ENCODE measurements around the gene SLC8A2.

Gene SLC8A2

DNA sequence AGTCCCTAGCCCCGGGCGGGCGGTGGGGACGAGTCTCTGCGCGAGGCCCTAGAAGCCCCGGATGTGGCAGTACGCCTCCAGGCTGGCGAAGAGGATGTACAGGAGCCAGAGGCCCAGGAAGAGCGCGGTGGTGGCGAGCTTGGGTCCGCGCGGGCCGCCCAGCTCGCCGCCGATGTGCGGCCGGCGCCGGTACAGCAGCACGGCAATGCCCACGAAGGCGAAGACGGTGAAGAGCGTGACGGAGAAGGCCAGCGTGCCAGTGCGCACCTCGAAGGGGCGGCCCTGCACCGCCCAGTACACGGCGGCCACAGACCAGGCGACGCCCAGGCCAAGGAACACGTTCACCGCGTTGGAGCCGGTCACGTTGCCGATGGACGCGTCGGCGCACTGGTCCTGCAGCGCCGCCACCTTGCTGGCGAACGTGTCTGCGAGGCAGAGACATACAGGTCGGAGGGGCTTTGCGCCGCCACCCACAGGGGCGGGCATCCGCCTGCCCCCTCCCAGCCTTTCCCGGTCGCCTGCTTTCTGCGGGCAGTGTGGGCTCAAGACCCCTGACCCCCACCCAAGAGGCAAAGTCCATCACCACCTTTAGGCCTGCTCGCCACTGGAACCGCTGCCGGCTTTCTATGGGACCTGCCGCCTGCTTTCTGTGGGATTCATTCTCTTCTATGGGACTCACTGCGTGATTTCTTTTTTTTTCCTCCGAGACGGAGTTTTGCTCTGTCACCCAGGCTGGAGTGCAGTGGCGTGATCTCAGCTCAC lies 41.5 kb downstream of the SLC8A2 start:
- DNase-seq (ENCODE audit: low spot score): no peak

DNA sequence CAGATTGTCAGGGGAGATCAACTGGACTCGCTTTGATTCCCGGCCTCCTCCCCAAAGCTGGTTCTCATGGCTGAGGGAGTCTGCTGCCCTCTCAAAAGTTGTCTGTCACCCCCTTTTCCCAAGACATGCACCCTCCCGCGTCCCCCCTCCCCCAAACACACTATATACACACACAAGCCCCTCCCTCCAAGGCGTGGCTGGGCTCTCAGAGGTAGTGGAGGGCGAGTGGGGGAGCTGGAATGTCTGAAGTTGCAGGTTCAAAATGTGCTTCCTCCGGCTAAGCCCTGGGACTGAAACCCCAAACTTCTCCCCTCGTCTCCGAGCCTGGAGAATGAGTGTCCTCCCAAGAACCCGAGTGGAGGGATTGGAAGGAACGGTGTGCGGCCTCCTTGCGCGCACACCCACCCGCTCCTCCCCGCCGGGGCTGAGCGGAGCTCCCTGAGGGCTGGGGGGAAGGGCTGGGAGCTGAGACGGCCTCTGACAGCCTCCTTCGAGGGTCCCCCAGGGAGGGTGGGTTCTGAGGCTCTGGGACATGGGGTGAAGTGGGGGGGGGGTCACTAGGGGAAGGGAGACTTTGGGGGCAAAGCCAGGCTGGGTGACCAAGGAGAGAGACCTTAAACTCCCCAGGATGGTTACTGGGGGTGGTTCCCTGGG lies 42.4 kb downstream of the SLC8A2 start:
- DNase-seq (ENCODE audit: low spot score): no peak

DNA sequence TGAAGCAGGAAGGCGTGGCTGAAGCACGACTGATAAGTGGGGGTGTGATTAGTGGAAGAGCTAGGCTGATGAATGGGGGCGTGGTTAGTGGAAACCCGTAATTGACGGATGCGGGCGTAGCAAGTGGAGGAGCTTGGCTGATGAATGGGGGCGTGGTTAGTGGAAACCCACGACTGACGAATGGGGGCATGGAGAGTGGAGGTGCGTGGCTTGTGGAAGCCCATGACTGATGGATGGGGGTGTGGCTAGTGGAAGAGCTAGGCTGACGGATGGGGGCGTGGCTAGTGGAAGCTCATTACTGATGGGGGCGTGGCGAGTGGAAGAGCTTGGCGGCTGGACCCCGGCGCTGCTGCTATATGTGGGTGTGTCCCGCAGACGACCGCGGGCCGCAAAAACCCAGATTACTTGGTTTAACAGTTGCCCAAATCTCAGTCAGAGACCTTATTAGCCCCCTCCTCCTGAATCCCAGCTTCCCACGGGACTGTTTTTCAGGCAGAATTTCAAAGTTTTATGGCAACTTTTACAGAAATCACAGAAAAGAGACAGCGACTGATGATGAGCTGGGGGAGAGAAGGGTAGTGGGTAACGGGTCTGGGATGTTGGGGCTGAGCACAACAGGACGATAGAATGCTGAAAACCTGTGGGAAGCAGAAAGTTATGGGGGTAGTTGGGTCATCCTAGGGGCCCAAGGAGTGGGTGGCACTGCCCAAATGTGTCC lies 43.4 kb downstream of the SLC8A2 start:
- DNase-seq (ENCODE audit: low spot score): peak; percentile 81

DNA sequence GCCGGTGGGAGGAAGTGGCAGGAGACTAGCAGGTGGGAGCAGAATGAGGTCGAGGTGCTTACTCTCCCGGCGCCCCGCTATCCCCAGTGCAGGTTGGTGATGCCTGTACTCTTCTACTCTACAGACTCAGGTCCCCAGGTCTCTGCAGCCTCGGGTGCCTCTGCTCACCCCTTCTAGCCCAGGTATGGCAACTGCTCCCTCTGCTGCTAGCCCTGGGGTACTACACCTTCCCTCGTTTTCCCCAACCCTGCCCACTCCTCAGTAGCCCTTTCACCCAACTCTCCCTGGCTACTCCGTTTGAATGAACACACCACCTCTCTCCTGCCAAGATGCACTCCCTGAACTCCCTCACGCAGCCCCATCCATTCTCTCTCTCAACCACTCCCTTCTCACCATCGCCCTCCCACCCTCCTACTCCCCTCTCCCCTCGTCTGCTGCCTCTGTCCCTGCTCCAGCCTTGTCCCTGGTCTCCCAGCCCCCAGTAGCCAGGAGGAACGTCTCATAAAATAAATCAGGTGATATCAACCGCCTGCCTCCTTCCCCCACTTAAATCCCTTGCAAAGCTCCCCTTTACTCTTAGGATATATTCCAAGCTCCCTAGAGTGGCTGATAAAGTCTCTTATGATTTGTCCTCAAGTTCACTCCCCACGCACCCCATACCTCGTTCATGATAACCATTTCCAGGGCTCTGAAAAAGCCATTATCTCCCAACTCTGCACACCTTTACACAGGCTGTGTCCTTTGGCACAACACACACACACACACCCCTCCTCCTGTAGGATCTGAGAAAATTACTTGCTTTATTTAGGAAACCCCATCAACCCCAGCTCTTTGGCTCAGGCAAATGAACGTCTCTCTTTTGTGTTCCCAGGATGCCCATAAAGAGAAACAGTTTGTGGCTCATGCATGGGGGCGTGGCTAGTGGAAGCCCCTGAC lies 44.2 kb downstream of the SLC8A2 start:
- peak; percentile 67 for DNase-seq (ENCODE audit: low spot score)

DNA sequence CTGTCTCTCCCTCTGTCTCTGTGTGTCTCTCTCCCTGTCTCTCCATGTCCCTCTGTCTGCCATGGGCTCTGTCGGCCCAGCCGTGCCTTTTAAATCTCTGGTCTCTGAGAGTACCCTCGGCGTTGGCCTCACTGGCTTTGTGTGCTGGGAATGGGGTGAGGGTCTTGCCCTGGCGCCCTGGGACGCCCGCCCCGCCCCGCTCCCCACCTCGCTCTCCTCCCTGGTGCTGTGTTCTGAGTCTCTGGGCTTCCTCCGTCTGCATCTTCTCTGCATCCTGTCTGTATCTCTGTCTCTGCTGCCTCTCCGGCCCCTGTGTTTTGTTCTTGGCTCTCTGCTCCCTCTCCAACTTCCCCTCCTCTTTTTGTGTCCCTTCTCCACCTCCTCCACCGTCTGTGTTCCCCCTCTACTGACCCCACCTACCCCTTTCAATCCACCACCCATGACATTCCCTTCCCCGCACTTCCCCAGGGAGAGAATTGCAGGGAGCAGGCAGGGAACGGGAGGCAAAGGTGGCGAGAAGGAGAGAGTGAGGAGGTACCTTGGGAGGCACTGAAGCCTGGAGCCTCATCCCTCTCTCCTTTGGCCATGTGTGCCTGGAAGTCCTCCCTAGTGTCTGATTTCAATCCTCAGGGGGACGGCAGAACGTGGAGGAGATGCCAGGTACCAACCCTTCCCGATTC lies 48.4 kb downstream of the SLC8A2 start:
- no peak for DNase-seq (ENCODE audit: low spot score)

DNA sequence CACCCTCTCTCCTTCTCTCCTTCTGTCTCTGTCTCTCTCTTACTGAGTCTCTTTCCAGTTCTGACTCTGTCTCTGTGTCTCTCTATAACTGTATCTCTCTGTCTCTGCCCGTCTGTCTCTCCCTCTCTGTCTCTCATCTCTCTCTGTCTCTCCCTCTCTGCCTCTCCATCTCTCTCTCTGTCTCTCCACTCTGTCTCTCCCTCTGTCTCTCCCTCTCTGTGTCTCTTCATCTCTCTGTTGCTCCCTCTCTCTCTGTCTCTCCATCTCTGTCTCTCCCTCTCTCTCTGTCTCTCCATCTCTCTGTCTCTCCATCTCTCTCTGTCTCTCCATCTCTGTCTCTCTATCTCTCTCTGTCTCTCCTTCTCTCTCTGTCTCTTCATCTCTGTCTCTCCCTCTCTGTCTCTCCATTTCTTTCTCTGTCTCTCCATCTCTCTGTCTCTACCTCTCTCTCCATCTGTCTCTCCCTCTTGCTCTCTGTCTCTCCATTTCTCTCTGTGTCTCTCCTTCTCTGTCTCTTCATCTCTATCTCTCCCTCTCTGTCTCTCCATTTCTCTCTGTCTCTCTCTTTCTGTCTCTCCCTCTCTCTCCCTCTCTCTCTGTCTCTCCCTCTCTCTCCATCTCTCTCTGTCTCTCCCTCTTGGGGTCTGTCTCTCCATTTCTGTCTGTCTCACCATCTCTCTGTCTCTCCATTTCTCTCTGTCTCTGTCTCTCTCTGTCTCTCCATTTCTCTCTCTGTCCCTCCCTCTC lies 49.1 kb downstream of the SLC8A2 start:
- no peak for DNase-seq (ENCODE audit: low spot score)

DNA sequence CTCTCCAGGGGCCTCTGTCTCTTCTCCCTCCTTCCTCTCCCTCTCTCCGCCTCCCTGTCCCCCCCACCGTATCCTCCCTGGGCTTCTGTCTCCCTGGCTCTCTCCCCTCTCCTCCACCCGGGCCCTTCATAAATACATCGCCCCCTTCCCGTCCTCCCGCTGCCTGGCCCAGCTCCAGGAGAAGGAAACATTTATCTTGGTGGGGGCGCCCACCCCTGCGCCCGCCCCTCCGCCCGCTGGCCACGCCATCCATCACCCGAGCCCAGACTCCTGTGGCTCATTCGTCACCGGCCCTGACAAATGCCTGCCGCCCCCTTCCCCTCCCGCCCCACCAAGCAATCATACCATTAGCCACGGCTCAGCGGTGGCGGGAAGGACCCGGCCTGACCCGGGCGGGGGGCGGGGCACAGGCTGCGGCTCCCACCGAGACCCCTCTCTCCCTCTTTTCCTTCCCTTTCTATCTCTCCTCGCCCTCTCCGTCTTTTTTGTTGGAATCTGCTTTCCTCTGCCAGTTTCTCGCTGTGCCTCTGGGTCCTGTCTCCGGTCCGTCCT lies 49.8 kb downstream of the SLC8A2 start:
- no peak for DNase-seq (ENCODE audit: low spot score)

DNA sequence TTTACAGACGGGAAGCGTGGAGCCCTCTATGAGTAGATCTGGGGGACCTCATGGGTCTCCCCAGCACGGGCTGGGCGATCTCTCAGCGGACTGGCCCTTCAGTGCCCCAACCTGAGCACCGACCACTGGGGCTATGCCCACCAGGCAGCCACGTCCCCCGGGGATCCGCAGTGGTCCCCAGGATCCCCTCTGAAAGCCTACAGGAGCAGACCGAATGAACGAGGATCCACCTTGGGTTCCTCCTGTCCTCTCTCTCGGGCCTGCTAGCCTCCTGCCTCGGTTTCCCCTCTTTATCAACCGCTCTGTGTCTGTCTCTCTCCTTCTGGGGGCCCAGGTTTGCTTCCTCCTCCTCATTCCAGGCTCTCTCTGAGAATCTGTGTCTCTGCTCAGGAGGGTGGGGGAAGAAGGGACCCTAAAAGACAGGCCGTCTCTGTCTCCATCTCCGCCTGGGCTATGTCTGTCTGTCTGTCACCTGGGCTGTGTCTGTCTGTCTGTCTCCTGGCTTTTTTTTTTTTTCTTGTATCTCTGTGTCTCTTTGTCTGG lies 50.4 kb downstream of the SLC8A2 start:
- no peak for DNase-seq (ENCODE audit: low spot score)

DNA sequence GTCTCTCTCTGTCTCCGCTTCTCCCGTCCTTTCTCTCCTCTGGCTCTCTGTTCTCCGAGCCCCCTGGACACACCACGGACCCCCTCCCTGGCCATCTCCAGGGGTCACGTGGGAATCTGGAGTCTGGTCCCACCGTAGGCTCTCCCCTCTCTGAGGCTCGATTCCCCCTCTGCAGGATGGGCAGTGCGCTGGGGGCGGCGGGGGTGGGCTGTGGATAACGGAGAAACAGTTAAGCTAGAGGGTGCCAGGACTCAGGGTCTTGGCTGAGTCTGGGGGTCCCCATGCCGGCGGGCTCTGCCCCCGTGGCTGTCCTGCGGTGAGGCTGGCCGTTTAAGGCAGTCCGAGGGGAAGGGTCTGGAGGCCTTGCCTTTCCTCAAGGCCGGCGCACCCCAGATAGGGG lies 51.9 kb downstream of the SLC8A2 start:
- DNase-seq (ENCODE audit: low spot score): no peak

DNA sequence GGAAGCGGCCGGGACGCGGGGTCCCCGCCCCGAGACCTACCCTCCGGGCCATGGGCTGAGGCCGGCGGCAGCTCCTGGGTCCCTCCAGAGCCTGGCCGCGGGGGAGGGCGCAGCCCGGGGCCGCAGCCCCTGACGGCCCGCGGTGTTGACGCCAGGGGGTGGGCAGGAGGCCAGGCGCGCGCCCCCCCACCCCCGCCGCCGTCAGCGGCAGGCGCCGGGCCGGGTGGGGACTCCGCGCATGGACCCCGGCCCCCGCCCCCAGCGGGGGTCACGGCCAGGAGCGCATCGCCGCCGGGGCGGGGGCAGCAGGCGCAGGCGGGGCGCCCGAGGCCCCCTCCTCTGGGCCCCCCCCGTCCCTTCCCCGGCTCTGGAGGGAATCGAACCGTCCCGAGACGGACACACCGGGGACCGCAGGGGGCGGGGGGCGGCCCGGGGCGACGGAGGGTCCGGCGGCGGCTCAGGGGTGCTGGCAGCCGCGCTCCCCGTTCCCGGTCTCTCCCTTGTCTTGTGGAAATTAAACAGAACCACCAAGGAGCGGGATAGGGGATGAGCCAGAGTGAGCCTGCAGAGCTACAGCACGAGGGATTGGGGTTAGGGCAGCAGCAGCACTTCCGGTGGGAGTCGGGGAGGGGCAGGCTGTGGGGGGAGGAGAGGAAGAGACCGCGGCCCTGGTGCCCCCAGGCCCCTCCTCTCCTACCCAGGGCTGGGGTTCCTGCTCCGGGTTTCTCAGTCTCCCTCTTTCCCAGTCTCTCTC lies 52.5 kb downstream of the SLC8A2 start, which contains the start of gene MEIS3:
TSS of gene MEIS3 (minus strand) at position 498 of the 754 bp plus-strand sequence. CDS start at position 52, 446 bp downstream.
- DNase-seq (ENCODE audit: low spot score): no peak

DNA sequence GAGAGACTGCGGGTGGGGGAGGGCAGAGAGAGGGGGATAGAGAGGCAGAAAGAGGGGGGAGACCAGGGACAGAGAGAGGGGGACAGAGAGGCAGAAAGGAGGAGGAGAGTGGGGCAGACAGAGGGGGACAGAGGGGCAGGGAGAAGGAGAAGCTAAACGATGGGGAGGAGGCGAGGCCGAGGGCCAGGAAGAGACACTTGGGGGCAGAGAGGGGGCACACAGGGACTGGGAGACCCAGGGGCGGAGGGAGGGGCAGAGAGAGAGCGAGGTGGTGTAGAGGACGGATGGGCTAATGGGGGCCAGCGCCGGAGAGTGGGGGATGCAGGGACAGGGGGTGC lies 53.0 kb downstream of the SLC8A2 start:
- DNase-seq (ENCODE audit: low spot score): no peak

DNA sequence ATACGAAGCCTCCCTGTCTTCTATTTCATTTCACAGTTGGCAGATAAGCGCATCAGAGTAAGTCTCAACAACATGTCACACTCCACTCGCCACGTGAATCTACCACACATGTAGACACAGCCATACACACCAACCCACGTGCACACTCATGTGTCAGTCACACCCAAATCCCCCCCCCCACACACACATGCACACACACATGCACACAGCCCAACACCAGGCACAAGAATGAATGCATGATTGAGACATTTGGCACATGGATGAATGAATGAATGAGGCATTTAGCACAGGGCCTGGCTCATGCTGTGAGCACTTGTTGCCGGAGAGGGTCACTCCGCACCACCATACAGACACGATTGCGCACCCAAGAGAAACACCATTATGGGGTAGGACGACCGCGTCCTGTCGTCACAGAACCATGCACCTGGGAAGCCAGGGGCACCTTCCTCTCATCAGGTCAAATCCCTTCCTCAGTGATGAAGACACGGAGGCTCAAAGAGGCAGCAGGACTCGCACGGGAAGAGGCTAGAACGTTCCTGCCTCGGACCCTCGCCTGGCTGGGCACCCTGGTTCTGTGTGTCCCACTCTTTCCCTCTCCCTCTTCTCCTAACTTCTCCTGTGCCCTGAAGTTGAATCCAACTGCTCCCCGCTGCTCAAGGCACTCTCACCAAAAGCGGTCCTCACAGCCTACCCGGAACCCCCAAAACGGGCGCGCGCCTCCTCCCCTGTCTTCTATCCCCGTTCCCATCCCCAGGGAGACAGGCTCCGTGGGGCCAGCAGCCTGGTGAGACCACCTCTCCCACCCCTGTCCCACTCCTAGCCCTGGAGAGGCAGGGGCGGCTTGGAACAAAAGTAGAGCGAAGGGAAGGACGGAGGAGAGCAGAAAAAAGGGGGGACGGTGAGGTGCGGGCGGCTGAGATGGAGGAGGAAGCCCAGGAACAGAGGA lies 53.7 kb downstream of the SLC8A2 start:
- no peak for DNase-seq (ENCODE audit: low spot score)

DNA sequence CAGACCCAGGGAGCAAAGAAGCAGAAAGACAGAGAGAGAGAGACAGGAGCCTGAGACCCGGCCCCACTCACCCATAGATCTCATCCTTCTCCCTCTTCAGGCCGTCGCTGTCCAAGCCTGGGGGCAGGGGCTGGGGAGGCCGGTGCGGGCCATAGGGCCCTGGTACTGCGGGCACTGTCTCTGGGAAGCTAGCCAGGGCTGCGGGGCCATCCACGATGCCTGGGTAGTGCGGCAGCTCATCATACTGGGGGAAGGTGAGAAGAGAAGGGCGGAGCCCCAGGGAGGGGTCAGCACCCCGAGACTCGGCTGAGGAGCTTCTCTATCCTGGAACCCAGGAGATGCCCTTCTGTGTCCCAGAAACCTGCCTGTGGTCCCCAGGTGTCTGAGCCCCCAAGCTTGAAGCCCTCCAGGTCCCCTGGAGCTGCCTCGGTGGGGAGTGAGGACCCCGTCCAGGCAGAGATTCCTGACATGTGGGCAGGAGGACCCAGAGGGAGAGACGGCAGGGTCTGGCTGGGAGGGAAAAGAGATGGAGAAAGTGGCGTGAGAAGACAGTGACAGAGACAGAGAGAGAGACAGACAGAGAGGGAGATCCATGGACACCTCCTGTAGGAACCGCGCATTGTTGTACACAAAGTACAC lies 54.5 kb downstream of the SLC8A2 start:
- DNase-seq (ENCODE audit: low spot score): no peak

DNA sequence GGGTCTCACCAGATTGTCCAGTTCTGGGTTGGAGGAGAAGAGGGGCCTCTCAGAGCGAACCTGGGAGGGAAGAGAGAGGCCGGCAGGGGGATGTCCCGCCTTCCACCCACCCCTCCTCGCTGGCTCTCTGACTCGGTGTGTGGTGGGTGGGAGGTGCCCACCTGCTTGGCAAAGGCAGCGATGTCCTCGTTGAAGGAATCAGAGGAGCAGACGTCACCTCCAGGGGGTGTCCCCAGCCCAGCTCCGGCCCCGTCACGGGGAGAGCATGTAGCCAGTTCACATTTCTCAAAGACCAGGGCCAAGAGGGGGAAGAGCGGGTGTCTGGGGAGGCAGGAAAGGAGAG lies 55.1 kb downstream of the SLC8A2 start:
- no peak for DNase-seq (ENCODE audit: low spot score)

DNA sequence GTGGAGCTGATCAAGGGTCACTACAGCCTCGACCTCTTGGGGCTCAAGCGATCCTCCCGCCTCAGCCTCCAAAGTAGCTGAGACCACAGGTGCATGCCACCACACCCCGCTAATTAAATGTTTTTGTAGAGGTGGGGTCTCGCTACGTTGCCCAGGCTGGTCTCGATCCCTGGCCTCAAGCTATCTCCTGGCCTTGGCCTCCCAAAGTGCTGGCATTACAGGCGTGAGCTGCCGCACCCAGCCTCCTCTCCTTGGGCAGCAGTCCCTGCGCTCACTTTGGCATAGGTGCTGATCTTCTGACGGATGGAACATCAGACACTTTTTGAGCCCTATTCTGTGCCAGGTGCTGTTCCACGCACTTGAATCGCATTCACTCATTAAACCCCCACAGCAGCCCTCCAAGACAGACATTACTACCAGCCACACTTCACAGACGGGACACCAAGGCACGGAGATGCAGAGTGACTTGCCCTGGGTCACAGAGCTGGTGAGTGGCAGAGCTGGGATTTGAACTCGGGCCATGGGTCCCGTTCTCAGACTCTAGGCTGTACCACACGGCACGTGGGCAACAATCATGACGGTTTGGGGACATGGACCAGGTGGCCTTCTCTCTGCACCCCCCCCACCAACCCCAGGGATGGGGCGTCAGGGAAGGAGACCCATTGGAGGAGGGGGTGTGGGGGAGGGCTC lies 55.6 kb downstream of the SLC8A2 start:
- no peak for DNase-seq (ENCODE audit: low spot score)

DNA sequence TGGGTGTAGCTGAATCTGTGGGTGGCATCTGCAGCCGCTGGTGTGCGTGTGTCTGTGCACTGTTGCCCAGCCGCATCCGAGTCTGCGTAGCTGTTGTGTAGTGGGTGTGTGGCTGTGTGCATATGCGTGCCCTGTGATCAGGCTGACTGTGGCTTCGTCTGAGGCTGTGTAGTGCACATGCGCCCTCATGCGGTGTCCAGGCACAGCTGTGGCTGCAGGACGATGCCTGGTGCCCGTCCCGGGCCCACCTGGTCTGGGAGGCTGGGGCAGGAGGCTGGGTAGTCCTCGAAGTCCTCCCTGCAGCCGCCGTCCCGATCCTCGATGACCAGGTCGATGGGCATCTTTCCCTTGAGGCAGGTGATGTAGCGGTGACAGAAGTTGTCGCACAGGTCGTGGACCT lies 57.2 kb downstream of the SLC8A2 start:
- DNase-seq (ENCODE audit: low spot score): no peak

DNA sequence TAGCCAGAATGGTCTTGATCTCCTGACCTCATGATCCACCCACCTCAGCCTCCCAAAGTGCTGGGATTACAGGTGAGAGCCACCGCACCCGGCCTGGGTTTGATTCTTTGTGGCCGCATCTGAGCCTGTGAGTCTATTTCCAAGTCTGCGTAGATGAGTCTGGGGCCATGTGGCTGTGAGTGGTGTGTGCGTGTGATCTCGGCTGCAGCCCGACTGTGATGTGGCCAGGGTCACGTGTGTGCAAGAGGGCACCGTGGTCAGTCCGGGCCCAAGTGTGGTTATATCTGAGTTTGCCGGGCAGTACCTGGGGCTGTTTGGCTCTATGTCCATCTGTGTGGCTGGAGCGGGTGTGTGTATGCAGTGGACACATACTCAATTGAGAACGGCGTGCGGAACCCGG lies 57.8 kb downstream of the SLC8A2 start:
- DNase-seq (ENCODE audit: low spot score): no peak
